H1 (cell line): ENCODE results near the gene SLC39A6. TPM values are rescaled to one million over a fixed set of nuclear protein-coding genes. Genes with fewer than 3 reads are reported as not detected.

ENCODE experiments used
- CBX8 ChIP-seq: fragments of 300-800, 300-1000 bp; sonication (generic); IDR thresholded peaks from 2 replicates; pipeline ENCODE4 v1.7.1; 2016; ENCODE audit warnings: low read depth, low read length, borderline replicate concordance
- FOSL1 ChIP-seq: IDR thresholded peaks from 2 replicates; pipeline ENCODE4 v1.6.1; 2011; ENCODE audit warnings: mild to moderate bottlenecking, low read depth, low read length, moderate library complexity; ENCODE audit not compliant: insufficient read depth
- HDAC2 ChIP-seq, 2 experiments: fragments of 300-600 bp in 1 of 2; sonication (generic) in 1 of 2; IDR thresholded peaks; 2 replicates each; pipeline ENCODE4 v1.6.1; 2011 to 2012; ENCODE audit warnings: low read depth in 2 of 2, low read length in 2 of 2, mild to moderate bottlenecking in 2 of 2, moderate library complexity in 2 of 2, borderline replicate concordance in 1 of 2, inconsistent platforms in 1 of 2
- NRF1 ChIP-seq: IDR thresholded peaks from 2 replicates; pipeline ENCODE4 v1.6.1; 2011; ENCODE audit warnings: mild to moderate bottlenecking, low read depth, low read length, improper control_type of control experiment
- POU5F1 ChIP-seq: IDR thresholded peaks from 2 replicates; pipeline ENCODE4 v1.6.1; 2011; ENCODE audit warnings: low read depth, mild to moderate bottlenecking, low read length, moderate library complexity
- SAP30 ChIP-seq: fragments of 300-600 bp; sonication (generic); IDR thresholded peaks from 2 replicates; pipeline ENCODE4 v1.7.1; 2012; ENCODE audit warnings: low read length, moderate library complexity, mild to moderate bottlenecking, inconsistent platforms; ENCODE audit not compliant: insufficient read depth, insufficient replicate concordance
- SIRT6 ChIP-seq: IDR thresholded peaks from one replicate; pipeline ENCODE4 v1.7.1; 2012; ENCODE audit warnings: low read length, inconsistent platforms
- ZNF274 ChIP-seq: IDR thresholded peaks from 2 replicates; pipeline ENCODE4 v1.7.0; 2012; ENCODE audit warnings: low read length, borderline replicate concordance; ENCODE audit errors: extremely low read depth
- polyA plus RNA-seq, 7 experiments: library from polyadenylated mRNA; depleted of rRNA in 3 of 7; stranded (reverse) in 5 of 7; unstranded in 2 of 7; fragments of >200 nt in 5 of 7; fragments of 200-250 nt in 2 of 7; gene quantifications; 1 replicate in 5 of 7; 2 replicates in 1 of 7; 4 replicates in 1 of 7; pipeline versions ENCODE4 v1.2.1 to v1.2.3, GENCODE V29; 2011 to 2013; ENCODE audit warnings: missing spikeins in 2 of 7, mixed read lengths in 2 of 7
- total RNA-seq: library from RNA; stranded (reverse); fragmentation: NEBNext Ultra II Directional; extraction: Animal tissue kit (Norgen Biotek cat#: 25700); gene quantifications from 2 replicates; pipeline ENCODE4 v1.2.1, GENCODE V29; 2021
- TF ChIP-seq, protein P1 (sequence below): fragments of 300-600 bp; sonication (generic); IDR thresholded peaks from 2 replicates; pipeline ENCODE4 v1.7.1; 2012; ENCODE audit warnings: low read length, moderate library complexity, mild to moderate bottlenecking, inconsistent platforms; ENCODE audit not compliant: insufficient replicate concordance

Gene SLC39A6
- total and polyA plus RNA-seq, 2 of the 8 experiments (the other 6 are each of a cell fraction or from before 2014, with no cell fraction given): 36.8 to 55.4 TPM

DNA sequence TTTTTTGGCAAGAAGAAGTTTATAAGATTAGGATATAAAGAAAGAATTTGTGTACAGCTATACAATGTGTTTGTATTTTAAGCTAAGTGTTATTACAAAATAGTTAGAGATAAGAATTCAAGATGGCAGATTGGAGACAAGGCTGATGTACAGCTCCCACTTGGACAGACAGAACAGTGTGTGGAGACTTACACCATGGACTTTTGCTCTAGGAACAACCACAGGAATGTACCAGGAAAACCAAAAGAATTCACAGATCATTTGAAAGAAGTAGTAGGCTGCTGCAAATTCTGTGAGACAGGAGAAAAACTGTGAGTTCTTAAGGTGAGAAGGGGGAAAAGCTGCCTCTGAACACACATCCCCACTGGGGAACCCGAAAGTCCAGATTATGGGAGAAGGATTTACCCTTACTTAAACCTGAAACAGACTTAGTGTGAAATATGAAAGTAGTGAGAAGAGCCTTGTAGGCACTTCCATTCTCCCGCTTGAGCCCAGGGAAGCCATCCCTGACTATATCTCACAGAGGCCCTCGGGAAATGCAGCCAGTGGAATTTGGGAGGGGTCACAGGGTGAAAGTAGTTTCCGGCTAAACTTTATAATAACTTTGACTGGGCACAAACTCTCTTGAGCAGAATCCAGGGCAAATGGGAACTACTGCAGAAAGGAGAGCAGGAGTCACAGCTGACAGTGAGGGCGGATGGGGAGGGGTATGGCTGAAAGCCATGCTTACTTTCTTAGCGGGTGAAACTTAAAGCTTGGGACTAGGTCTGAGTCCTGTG, 50.2 kb downstream of the SLC39A6 start (continued):
- TF ChIP-seq, protein P1, sequence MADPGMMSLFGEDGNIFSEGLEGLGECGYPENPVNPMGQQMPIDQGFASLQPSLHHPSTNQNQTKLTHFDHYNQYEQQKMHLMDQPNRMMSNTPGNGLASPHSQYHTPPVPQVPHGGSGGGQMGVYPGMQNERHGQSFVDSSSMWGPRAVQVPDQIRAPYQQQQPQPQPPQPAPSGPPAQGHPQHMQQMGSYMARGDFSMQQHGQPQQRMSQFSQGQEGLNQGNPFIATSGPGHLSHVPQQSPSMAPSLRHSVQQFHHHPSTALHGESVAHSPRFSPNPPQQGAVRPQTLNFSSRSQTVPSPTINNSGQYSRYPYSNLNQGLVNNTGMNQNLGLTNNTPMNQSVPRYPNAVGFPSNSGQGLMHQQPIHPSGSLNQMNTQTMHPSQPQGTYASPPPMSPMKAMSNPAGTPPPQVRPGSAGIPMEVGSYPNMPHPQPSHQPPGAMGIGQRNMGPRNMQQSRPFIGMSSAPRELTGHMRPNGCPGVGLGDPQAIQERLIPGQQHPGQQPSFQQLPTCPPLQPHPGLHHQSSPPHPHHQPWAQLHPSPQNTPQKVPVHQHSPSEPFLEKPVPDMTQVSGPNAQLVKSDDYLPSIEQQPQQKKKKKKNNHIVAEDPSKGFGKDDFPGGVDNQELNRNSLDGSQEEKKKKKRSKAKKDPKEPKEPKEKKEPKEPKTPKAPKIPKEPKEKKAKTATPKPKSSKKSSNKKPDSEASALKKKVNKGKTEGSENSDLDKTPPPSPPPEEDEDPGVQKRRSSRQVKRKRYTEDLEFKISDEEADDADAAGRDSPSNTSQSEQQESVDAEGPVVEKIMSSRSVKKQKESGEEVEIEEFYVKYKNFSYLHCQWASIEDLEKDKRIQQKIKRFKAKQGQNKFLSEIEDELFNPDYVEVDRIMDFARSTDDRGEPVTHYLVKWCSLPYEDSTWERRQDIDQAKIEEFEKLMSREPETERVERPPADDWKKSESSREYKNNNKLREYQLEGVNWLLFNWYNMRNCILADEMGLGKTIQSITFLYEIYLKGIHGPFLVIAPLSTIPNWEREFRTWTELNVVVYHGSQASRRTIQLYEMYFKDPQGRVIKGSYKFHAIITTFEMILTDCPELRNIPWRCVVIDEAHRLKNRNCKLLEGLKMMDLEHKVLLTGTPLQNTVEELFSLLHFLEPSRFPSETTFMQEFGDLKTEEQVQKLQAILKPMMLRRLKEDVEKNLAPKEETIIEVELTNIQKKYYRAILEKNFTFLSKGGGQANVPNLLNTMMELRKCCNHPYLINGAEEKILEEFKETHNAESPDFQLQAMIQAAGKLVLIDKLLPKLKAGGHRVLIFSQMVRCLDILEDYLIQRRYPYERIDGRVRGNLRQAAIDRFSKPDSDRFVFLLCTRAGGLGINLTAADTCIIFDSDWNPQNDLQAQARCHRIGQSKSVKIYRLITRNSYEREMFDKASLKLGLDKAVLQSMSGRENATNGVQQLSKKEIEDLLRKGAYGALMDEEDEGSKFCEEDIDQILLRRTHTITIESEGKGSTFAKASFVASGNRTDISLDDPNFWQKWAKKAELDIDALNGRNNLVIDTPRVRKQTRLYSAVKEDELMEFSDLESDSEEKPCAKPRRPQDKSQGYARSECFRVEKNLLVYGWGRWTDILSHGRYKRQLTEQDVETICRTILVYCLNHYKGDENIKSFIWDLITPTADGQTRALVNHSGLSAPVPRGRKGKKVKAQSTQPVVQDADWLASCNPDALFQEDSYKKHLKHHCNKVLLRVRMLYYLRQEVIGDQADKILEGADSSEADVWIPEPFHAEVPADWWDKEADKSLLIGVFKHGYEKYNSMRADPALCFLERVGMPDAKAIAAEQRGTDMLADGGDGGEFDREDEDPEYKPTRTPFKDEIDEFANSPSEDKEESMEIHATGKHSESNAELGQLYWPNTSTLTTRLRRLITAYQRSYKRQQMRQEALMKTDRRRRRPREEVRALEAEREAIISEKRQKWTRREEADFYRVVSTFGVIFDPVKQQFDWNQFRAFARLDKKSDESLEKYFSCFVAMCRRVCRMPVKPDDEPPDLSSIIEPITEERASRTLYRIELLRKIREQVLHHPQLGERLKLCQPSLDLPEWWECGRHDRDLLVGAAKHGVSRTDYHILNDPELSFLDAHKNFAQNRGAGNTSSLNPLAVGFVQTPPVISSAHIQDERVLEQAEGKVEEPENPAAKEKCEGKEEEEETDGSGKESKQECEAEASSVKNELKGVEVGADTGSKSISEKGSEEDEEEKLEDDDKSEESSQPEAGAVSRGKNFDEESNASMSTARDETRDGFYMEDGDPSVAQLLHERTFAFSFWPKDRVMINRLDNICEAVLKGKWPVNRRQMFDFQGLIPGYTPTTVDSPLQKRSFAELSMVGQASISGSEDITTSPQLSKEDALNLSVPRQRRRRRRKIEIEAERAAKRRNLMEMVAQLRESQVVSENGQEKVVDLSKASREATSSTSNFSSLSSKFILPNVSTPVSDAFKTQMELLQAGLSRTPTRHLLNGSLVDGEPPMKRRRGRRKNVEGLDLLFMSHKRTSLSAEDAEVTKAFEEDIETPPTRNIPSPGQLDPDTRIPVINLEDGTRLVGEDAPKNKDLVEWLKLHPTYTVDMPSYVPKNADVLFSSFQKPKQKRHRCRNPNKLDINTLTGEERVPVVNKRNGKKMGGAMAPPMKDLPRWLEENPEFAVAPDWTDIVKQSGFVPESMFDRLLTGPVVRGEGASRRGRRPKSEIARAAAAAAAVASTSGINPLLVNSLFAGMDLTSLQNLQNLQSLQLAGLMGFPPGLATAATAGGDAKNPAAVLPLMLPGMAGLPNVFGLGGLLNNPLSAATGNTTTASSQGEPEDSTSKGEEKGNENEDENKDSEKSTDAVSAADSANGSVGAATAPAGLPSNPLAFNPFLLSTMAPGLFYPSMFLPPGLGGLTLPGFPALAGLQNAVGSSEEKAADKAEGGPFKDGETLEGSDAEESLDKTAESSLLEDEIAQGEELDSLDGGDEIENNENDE: no peak
- TF ChIP-seq HDAC2 (IDR thresholded peaks at IDR 0.05; ENCODE audit: borderline replicate concordance in 1 of 2, low read depth in 2 of 2, low read length in 2 of 2) (no peak), CBX8 (no peak), SAP30 (no peak), FOSL1 (no peak), POU5F1 (no peak), ZNF274 (no peak), SIRT6 (no peak), NRF1 (no peak)
